HG02759 (cell line): Measurements from ENCODE around the gene GRK5.

ENCODE experiments used
- ATAC-seq: cut with Tn5 transposase; IDR thresholded peaks from one replicate; pipeline ENCODE4 v1.9.1; 2021; ENCODE audit warnings: mild to moderate bottlenecking, moderate library complexity; ENCODE audit not compliant: unreplicated experiment

Gene GRK5

DNA sequence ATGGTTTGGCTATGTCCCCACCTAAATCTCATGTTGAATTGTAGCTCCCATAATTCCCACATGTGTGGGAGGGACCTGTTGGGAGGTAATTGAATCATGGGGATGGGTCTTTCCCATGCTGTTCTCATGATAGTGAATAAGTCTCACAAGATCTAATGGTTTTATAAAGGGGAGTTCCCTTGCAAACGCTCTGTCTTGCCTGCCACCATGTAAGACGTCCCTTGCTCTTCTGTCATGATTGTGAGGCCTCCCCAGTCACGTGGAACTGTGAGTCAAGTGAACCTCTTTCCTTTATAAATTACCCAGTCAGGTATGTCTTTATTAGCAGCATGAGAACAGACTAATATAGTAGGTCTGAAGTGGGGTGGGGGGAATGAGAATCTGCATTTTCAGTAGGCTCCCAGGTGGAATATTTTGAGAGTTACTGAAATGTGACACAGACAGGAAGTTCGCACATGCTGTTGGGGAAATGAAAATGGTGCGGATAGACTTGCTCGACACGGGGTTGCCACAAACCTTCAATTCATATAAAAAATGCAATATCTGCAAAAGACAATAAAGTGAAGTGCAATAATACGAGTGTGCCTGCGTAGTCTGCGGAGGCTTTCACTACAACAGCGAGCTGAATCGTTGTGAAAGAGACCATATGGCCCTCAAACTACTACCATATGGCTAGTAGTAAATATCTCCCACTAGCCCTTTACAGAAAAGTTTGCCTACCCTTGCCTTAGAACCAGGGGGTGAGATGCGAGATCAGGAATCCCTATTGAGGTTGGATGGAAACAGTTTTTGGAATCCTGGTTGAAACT, 166.1 kb downstream of the GRK5 start:
- ATAC-seq, result no peak

DNA sequence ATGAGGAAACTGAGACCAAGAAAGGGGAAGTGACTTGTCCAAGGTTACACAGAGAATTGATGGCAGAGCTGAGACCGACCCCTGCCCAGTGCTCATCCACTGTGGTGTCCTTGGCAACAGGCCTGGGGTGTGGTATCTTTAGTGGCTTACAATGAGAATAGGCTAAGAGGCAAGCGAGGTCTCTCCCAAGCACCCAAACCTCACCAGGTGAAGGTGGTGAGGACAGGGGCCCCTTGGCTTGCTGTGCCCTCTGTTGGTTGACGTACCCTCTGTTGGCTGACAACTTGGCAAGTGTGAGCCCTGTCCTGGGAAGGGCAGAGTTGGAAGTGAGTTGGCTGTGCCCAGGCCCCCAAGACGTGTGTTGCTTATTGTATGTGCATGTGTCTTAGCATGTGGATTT, 166.9 kb downstream of the GRK5 start:
- no peak for ATAC-seq

GRCh38 chr10:119375574-119376272, 168.4 kb downstream of the GRK5 start:
- ATAC-seq, result no peak

GRCh38 chr10:119377451-119377957, 170.1 kb downstream of the GRK5 start:
- no peak for ATAC-seq

GRCh38 chr10:119377958-119378736, 170.8 kb downstream of the GRK5 start:
- ATAC-seq, result no peak

DNA sequence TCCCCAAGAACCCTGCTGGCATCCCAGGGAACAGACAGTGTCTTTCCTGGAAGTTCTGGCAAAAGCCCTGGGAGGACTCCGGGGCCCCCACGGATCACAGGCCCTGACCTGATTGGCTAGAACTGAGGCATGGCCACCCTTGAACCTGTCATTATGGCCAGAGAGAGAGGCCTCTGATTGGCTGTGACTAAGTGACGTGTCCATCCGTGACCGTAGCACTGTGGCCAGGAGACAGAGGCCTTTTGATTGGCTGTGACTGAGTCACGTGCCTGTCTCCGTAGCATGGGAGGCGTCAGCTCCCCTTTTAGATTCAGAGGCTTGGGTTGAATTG, 171.3 kb downstream of the GRK5 start:
- ATAC-seq, result no peak

GRCh38 chr10:119379466-119380071, 172.2 kb downstream of the GRK5 start:
- no peak for ATAC-seq

GRCh38 chr10:119383174-119383856, 175.9 kb downstream of the GRK5 start:
- no peak for ATAC-seq

- no peak for ATAC-seq
These were observed 176.8 kb downstream of the GRK5 start for GRCh38 chr10:119384127-119384526.

DNA sequence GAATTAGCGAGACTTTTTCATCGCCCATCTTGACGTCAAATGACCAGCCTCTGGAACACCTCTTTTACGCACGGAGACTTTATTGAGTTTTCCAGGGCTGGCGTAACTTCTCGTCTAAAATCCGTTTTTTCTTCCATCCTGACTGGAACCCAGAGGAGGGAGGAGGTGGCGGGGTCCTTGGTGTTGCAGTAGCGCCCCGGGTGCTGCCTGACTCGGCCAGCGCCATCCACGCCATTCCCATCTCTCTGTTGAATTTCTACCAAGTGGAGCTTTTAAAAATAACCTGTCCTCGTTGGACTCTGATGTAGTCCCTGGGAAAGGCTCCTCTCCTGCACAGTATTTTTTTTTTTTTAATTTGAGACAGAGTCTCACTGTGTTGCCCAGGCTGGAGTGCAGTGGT, 179.3 kb downstream of the GRK5 start:
- no peak for ATAC-seq

- no peak for ATAC-seq
These were observed 181.5 kb downstream of the GRK5 start for GRCh38 chr10:119388849-119389345.

DNA sequence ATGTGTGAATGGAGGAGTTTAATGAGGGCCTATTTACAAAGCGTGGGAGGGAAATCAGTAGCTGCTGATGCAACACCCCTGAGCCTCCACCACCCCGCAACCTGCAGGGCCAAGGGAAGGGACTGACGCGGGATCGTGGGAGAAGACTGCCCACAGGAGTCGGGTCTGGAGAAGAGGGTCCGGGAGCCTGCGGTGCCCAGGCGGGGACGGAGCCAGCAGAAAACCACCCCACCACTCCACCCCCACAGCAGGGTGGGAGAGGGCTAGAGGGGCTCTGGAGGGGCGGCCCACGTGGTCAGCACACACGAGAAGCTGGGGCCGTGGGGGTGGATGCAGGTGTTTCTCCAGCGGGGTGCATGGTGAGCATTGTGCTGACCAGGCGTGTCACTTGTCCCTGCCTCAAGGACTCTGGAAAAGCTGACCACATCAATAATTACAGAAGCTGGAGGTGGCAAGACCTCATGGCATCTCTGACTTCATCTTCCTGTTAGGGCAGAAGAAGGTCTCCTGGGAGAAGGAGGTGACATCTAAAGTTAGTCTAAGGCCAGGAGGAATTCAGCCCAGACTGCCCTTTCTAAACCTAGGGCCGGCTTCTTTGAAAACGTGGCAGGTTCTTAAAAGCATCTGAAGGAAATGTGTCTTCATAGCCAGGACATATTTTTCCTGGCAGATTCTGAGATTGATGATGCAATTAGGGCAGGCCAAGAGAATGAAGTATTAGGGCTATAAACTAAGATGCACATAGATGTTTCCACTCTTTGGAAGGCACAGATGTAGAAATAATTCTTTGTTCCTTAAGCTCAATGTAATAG, 184.3 kb downstream of the GRK5 start:
- ATAC-seq, result no peak

- no peak for ATAC-seq
These were observed 185.6 kb downstream of the GRK5 start for GRCh38 chr10:119393019-119393418.

DNA sequence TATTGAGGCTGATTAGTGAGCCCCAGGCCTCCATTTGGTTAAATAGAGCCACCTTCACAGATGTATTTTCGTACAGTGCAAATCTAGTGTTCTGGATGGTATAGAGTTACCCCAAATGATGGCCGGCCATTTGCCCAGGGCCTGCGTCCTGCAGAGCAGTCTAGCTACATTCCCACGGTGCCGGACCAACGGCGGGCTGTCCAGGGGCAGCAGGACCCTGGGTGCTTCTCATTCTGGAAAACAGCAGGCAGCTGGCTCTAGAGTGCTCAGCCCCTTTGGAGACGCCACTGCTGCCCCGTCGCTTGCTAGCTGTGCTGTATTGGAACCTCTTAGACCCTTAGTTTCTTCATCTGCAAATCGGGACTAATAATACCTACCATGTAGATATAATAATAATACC, 186.1 kb downstream of the GRK5 start:
- no peak for ATAC-seq

DNA sequence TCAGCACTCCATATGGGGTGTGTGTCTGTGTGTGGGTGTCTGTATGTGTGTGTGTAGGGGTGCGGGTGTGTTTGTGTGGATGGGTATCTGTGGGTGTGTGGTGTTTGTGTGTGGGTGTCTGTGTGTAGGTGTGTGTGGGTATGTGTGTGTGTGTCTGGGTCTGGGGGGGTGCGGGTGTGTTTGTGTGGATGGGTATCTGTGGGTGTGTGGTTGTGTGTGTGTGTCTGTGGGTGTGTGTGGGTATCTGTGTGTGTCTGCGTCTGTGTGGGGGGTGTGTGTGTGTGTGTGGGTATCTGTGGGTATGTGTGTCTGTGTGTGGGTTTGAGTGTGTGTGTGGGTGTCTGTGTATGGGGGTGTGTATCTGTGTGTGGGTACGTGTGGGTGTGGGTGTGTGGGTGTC, 186.5 kb downstream of the GRK5 start:
- ATAC-seq, result no peak

DNA sequence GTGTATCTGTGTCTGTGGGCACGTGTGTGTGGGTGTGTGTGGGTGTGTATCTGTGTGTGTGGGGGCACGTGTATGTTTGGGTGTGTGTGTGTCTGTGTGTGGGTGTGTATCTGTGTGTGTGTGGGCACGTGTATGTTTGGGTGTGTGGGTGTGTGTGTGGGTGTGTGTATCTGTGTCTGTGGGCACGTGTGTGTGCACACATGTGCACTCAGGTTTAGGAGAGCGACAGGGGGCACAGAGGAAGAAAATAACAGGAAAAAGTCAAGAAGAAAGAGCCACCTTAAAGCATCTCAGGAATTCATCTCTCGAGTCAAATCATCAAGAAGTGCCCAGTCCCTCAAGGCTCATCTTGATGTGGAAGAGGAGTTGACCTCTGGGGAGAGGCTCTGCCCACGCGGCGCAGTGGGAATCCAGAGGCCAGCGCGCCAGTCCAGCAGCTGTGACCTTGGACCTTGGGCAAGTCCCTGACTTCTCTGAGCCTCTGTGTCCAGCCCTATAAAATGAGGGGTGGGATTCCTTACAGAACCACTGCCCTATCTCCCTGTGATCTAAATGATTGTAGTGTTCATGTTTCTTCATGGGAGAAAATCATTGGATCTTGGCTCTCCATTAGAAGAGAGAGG, 187.4 kb downstream of the GRK5 start:
- ATAC-seq, result no peak

- ATAC-seq, result no peak
These were observed 188.1 kb downstream of the GRK5 start for GRCh38 chr10:119395280-119396007.

GRCh38 chr10:119396008-119396708, 188.8 kb downstream of the GRK5 start:
- ATAC-seq, result no peak
